NCI-H2196 (cell line): ENCODE measurements around the gene PREB.
A peak's percentile ranks its signal among the peaks of the same experiment; 100 is the strongest.
"Not testable (repeated sequence)": the region's sequence is repeated elsewhere in the genome, so short reads cannot be mapped to it uniquely, and the experiment has no call there.

Experiments
- DNase-seq: peaks from one replicate; lab custom pipeline; 2025; ENCODE audit not compliant: unreplicated experiment; lab: John Stamatoyannopoulos, UW

The PREB gene, protein sequence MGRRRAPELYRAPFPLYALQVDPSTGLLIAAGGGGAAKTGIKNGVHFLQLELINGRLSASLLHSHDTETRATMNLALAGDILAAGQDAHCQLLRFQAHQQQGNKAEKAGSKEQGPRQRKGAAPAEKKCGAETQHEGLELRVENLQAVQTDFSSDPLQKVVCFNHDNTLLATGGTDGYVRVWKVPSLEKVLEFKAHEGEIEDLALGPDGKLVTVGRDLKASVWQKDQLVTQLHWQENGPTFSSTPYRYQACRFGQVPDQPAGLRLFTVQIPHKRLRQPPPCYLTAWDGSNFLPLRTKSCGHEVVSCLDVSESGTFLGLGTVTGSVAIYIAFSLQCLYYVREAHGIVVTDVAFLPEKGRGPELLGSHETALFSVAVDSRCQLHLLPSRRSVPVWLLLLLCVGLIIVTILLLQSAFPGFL

DNA sequence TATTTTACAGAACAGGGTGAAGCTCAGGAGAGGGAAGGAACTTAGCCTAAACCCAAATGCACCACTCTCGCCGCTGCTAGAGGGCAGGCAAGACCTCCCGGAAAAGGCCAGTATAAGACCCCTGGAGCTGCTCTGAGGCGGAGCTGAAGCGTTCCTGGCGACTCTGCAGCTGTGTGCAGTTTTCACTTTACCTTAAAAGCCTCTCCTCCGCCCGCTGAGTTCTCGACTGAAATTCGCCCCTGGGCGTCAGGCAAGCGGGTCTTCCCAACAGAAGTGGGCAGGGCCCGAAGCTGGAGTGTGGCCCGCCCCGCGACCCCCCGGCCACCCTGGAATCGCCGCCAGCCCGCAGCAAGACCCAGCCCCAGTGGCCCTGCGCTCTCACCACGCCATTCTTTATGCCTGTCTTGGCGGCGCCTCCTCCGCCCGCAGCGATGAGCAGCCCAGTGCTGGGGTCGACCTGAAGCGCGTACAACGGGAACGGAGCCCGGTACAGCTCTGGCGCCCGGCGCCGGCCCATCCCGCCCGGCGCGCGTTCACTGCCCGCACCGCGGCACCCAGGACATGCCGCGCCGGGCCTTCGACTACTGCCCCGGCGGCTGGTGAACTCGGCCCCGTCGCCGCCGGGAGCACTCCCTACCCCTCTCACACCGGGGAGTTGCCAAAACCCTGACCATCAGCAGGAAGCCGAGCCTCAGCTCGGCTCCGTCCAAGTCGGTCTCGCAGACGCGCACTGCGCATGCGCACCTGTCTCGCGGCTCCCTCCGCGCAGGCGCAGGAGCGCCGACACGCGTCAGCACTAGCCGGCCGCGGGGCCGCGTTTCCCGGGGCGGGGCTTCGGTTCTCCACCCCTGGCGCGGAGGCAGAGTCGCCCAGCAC is at the start of gene PREB:
PREB (minus strand) TSS at position 732 of the 876 bp plus-strand sequence; CDS start at position 517, 215 bp downstream.
- DNase-seq: peak; percentile 100

DNA sequence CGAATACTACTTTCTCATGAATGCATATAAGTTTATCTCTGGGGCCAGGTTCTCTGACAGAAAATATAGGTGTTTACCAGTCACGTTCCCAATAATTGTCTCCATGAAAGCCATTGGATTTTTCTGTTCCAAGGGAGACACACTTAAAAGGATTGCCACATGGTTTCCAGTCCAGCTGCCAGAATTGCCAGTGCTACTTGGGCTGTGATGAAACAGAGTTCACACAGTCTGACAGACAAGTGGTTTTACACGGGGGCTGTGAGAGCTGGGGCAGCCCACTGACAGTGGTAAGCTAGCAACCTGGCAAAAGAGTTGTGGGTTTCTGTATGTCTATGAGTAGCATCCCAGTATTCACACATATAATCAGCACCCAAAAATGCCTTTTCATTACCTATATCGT is 49.7 kb upstream of the PREB start:
- DNase-seq: no peak

DNA sequence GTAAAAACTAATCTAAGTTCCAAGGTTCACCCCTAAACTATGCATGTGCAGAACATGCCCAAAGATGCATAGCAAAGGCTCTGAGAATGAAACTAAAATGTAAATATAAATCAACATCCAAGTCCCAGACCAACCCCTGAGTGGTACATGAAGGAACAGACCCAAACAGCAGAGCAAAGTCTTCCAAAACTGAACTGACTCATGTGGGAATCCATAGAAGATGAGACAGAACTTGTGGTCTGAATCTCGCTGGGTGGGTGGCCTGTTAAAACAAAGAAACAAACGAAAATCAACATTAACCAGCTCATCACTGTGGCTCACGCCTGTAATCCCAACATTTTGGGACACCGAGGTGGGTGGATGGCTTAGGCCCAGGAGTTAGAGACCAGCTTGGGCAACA is 47.9 kb upstream of the PREB start:
- DNase-seq: no peak

DNA sequence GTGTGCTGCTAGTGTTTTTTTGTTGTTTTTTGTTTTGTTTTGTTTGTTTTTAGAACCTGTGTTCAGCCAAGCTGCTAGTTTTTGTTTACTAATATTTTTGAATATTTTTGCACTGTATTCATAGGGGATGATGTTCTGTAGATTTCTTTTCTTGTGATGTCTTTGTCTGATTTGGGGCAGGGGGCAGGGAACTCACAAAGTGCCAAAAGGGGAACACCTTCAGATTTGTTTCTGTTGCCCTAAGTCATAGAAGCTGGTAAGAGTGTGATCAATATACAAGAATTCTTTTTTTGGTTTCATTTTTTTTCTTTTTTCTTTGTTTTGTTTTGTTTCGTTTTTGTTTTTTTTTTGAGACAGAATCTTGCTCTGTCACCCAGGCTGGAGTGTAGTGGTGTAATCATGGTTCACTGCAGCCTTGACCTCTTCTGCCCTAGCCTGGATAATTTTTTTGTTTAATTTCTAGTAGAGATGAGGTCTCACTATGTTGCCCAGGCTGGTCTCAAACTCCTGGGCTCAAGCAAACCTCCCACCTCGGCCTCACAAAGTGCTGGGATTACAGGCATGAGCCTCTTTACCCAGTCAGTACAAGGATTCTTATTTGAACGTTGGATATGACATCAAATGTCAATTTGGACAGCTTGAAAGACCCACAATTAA is 45.0 kb upstream of the PREB start:
- no peak for DNase-seq

DNA sequence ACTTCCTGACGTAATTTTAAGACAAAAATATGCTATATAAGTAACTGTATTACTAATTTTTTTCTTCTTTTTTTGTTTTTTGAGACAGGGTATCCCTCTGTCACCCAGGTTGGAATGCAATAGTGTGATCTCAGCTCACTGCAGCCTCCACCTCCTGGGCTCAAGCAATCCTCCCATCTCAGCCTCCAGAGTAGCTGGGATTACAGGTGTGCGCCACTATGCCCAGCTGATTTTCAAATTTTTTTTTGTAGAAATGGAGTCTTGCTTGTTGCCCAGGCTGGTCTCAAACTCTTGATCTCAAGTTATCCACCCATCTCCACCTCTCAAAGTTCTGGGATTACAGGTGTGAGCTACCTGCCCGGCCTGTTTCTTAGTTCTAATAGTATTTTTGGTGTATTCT is 44.0 kb upstream of the PREB start:
- no peak for DNase-seq

DNA sequence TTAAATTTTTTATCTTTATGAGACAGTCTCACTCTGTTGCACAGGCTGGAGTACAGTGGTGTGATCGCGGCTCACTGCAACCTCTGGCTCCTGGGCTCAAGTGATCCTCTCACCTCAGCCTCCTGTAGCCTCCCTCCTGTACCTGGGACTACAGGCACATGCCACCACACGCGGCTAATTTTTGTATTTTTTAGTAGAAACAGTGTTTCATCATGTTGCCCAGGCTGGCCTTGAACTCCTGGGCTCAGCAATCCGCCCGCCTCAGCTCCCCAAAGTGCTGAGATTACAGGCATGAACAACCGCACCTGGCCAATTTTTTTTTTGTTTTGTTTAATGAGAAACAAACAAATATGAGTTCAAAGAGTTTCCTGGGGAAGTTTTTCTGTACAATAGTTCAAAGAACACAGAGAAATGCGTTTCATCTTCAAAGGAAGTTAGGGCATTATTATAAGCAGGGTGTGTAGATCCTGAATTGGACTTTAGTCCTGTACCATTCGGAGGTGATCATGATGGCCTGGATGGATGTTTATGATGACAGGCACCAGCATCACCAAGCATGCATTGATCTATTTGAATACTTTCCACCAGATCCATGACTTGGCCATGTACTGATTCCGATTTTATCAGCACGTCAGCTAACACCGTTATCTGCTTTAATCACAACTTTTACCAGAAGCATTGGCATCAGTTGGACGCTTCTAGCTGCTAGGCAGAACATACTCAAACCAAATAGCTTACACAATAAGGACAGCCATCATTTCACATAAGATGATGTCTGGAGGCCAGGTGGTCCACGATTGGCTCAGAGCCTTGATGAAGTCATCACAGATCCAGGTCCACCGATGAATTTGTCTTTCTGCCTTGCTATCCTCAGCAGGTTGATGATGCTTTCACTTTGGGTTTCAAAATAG is 43.3 kb upstream of the PREB start:
- DNase-seq: no peak

DNA sequence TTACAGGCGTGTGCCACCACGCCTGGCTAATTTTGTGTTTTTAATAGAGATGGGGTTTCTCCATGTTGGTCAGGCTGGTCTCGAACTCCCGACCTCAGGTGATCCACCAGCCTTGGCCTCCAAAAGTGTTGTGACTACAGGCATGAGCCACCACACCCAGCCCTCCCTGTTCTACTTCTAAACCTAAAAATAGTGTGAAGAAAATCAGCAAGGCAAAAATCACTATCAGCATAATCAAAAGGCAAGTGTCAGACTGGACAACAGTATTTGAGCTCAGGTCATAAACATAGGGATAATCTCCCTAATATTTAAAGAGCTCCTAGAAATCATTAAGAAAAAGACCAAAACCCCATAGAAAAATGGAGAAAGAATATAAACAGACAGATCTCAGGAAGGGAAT is 41.3 kb upstream of the PREB start:
- not testable (repeated sequence) for DNase-seq

DNA sequence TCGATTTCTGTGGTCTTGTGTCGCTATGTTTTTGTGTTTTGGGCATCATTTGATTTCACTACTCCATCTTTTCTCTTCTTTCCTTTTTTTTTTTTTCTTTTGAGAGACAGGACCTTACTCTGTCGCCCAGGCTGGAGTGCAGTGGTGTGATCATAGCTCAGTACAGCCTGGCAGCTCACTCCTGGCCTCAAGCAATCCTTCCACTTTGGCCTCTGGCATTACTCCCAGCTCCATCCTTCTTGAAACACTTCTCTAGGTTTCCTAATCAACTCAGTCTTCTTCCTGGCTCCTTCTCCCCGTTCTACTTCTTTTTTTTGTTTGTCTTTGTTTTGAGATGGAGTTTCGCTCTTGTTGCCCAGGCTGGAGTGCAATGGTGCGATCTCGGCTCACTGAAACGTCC is 40.9 kb upstream of the PREB start:
- no peak for DNase-seq

DNA sequence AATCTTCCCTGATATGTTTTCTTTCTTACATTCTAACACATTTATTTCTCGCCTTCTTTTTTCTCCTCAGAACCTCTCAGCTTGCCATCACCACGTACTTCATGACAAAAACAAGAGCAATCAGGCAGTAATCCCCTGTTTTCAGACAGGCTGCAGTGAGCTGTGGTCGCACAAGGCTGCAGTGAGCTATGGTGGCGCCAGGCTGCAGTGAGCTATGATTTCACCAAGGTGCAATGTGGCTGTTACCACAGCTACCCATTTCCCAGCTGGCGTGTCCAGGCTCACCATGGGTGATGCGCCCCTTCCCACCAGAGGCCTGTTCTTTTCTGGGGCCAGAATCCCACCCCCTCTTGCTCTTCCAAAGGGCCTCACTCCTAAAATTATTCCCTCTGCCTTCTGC is 40.2 kb upstream of the PREB start:
- no peak for DNase-seq

DNA sequence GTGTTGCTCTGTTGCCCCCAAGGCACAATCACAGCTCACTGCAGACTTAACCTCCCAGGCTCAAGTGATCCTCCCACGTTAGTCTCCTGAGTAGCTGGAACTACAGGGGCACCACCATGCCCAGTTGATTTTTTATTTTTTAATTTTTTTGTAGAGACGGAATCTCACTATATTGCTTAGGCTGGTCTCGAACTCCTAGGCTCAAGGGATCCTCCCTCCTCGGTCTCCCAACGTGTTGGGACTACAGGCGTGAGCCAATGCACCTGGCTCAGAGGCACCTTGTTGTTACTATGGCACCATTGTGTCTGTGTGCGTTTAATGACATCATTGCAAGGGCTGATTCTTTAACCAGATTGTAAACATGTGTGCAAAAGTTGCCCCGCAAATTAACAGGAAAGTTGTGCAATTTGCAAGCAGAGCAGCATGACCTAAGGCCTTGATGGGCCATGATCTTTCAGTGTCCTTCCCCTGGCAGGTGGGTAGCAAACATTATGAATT is 37.0 kb upstream of the PREB start:
- DNase-seq: peak; percentile 34

DNA sequence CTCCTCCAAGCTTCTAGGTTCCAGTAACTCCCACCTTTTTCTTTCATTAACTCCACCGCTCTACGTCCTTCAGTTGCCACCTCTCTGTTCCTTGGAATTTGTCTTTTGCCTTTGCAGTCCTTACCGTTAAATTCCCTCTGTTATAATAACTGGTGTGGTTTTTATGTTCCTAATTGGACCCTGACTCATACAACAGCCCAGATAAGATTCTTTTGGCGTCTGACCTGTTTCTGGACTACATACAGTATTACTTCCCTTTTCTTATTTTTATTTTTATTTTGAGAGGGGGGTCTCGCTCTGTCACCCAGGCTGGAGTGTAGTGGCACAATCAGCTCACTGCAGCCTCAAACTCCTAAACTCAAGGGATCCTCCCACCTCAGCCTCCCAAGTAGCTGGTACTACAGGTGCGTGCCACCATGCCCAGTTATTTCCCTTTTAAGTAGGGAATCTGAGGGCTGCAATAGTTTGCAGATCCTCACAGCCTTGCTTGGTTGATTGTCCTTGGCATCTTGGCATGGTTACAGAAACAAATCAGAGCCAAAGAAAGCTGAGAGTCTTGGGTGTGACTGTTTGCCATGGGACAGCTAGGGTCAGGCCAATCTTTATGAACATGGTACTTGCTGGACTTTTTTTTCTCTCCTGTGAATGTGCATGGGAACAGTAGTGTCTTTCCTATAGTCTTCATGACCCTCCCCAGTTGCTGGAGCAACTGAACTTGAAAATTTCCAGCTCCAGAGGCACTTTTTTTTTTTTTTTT is 36.3 kb upstream of the PREB start:
- no peak for DNase-seq

DNA sequence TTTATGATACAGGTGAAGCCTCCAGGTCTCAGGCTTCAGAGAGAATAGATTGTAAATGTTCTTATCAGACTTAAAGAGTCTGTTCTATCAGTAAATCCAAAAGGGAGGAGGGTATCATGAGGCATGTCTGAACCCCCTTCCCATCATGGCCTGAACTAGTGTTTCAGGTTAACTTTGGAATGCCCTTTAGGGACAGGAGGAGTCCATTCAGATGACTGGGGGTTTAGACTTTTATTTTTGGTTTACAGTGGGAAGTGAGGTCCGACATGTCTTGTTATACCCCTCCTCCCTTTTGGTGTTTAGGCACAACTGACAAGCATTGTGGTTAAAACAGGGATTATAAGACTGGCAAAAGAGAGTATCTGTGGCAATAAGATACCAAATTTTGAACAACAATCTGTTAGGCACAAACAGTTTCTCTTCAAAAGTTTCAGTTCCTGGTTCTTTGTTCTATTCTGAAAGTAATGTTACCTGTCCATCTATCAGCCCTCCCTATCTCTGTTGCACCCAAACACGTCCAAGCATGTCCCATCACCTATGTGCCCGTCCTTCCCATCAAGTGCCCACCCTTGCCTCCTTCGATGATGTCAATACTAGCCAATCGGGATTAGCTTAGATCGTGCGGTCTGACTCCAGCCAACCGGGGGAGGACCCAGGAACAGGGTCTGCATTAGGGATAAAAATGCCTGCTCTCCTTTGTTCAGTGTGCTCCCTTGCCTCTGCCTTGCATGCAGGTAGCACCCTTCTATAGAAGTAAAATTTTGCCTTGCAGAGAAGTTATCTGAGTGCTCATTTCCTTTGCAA is 30.7 kb upstream of the PREB start:
- no peak for DNase-seq

DNA sequence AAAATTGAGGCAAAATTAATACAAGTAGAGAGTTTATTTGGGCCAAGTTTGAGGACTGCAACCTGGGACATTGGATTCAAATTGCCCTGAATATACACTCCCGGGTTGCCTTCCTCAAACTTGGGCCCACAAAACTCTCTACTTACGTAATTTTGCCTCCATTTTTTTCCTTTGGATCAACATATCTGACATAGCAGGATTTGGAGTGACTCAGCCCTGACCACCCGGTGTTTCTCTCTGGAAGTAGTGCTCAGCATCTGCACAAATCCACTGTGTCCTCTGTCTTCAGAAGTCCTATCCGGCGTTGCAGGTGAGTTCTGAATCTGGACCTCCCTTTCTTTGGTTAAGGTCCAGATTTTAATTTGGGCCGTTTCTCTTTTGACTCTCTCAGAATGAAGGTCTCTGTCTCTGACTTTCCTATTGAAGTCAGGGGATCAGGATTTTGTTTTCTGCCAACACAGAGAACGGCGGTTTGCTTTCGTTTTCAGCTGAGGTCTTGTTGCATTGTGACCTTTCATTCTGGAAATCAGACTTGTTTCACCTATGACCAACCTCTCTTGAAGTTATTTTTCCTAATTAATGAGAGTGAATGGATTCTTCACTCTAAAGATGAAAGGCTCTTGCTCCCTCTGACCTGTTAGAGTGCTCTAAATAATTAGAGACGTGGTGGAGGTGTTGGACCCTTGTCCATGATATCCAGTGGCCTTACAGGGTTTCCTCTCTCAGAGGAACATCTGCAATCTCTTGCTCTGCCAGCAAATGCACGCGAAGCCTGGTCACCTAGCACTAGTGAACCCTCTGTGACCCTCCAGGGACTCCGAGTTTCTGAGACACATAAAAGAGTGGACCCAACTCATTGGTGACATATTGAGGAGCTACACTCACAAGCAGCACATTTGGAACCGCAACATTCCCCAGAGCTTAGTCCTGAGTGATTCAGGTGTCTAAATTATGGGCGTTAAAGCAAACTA is 28.0 kb upstream of the PREB start:
- no peak for DNase-seq

DNA sequence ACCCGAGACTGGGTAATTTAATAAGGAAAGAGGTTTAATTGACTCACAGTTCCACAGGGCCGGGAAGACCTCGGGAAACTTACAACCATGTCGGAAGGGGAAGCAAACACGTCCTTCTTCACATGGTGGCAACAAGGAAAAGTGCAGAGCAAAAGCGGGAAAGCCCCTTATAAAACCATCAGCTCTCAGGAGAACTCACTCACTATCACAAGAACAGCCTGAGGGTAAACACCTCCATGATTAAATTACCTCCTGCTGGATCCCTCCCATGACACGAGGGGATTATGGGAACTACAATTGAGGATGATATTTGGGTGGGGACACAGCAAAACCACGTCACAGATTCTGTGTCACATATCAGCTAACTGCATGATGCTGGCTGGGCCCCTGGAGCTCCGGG is 25.8 kb upstream of the PREB start:
- DNase-seq: no peak

DNA sequence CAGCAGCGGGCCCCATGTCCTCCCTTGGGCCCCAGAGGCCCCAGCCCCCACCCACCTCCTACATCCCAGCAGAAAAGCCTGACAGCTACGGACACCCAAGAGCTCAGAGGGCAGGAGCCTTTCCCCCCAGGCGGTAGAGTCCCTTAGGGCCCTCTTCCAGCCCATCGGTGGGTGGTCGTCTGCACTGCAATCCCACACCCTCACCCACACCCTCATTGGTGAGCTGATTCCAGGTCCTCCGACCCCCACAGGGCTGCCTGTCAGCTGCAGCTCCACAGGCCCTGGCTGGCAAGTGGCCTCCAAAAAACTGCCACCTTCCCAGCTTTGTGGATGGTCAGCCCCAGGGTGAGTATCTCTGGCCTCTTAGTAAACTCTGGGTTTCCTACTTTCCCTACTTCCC is 24.8 kb upstream of the PREB start:
- no peak for DNase-seq

DNA sequence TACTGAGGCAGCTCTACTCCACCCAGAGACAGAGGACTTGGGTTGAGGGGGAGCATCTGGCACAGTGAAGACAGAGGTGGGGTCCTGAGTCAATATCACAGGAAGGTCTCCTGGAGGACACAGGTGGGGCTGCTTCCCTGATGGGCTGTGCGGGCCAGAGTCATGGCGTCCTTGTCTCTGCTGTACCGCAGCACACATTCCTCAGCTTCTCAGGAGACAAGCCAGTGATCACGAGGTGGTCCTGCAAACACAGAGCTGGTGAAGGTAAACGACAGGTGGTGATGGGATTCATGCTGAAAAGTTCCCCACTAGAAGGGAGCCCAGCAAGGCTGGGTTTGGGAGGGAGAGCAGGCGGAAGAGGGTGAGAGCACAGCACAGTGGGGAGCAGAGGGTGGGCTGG is 24.0 kb upstream of the PREB start:
- DNase-seq: no peak

DNA sequence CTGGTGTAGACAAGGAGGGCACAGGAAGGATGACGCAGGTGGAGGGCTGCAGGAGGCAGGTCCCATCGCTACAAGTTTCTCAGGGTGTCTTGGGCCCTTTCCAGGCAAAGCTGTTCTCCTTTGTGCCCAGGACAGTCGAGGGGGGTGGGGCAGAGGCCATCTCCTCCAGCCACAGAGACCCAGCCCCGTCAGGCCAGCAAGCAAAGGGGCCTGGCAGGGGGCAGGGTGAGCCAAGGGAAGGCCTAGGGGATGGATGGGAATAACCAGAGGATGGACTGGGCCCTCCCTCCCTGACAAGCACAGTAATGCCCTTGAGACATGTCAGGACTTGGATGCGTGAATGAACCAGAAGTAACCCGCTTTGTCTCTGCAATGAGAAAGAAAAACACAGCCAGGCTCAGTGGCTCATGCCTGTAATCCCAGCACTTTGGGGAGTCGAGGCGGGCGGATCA is 20.7 kb upstream of the PREB start:
- DNase-seq: no peak

DNA sequence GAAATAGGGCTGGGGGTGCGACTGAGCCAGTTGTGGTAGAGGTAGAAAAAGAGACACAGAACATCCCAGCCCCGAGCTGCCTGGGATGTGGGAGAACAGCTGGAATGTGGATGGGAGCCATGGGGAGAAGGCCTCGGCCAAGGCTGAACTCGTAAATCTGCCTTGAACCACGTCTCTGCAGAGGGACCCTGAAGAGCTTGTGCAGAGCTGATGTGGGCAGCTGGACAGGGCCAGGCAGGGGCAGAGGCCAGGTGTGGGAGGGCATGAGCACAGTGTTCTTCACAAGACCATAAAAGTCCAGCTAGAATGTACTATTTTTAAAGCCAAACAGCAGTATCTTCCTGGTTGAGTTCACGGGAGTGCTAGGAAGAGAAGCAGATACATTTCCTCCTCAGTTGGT is 20.1 kb upstream of the PREB start:
- DNase-seq: no peak
